IMR-90 (cell line): ENCODE measurements around the gene SOX9. TPM values are rescaled to one million over a fixed set of nuclear protein-coding genes. Genes with fewer than 3 reads are reported as not detected.

Experiments used
- ATAC-seq: fragments of 200-7000 bp; cut with Tn5 transposase; 2 replicates; pipeline ENCODE4 v1.9.1; 2020; ENCODE audit warnings: low read depth, mild to moderate bottlenecking, moderate library complexity
- BruUV-seq: library from RNA; stranded (reverse); fragments of 400-500 nt; replicated peaks from 2 replicates; lab custom pipeline; 2021; lab: Mats Ljungman, UMichigan
- CTCF ChIA-PET: fragments of 300-600 bp; formaldehyde crosslinking; extraction: SDS; loops from one replicate; lab custom pipeline; 2021; ENCODE audit warnings: antibody characterized with exemption; lab: Yijun Ruan, JAX
- POLR2A ChIA-PET: fragments of 300-600 bp; sonication (Branson Sonifier 250); formaldehyde crosslinking; loops from one replicate; lab custom pipeline; 2022; ENCODE audit warnings: antibody characterized with exemption; ENCODE audit not compliant: unreplicated experiment; lab: Charles Lee
- DNase-seq: peaks from one replicate; pipeline ENCODE4 v3.0.0; 2013
- H2AFZ ChIP-seq: replicated peaks from 2 replicates; pipeline ENCODE3; 2013; ENCODE audit warnings: low read length, mild to moderate bottlenecking; ENCODE audit not compliant: poor library complexity
- H2AK5ac ChIP-seq: 2 replicates; pipeline ENCODE4 v1.6.1; 2013; ENCODE audit warnings: low read depth, low read length, inconsistent platforms
- H2AK9ac ChIP-seq: replicated peaks from 2 replicates; pipeline ENCODE3; 2013; ENCODE audit warnings: mild to moderate bottlenecking, low read depth, low read length, moderate library complexity; ENCODE audit not compliant: poor library complexity
- H2BK120ac ChIP-seq: 2 replicates; pipeline ENCODE4 v1.6.1; 2013; ENCODE audit warnings: low read depth, low read length, inconsistent platforms
- H2BK15ac ChIP-seq: 3 replicates; pipeline ENCODE4 v1.6.1; 2013; ENCODE audit warnings: low read depth, low read length, inconsistent platforms
- H2BK20ac ChIP-seq: 2 replicates; pipeline ENCODE4 v1.6.1; 2013; ENCODE audit warnings: low read depth, mild to moderate bottlenecking, inconsistent platforms, low read length, moderate library complexity
- H2BK5ac ChIP-seq: 2 replicates; pipeline ENCODE4 v1.6.1; 2013; ENCODE audit warnings: mild to moderate bottlenecking, low read depth, low read length, inconsistent platforms; ENCODE audit not compliant: poor library complexity, severe bottlenecking
- H3K14ac ChIP-seq: replicated peaks from 2 replicates; pipeline ENCODE4 v1.6.1; 2013; ENCODE audit warnings: low read depth, low read length, inconsistent platforms
- H3K18ac ChIP-seq: 2 replicates; pipeline ENCODE4 v1.6.1; 2013; ENCODE audit warnings: low read depth, low read length, control low read depth
- H3K23ac ChIP-seq: 2 replicates; pipeline ENCODE4 v1.6.1; 2013; ENCODE audit warnings: low read depth, low read length, inconsistent platforms
- H3K27ac ChIP-seq: 2 replicates; pipeline ENCODE4 v1.5.1; 2013; ENCODE audit warnings: mild to moderate bottlenecking, control low read depth, low read length; ENCODE audit not compliant: insufficient read depth
- H3K27me3 ChIP-seq: 2 replicates; pipeline ENCODE4 v1.6.1; 2013; ENCODE audit warnings: low read length; ENCODE audit not compliant: control insufficient read depth, insufficient read depth
- H3K36me3 ChIP-seq: 2 replicates; pipeline ENCODE4 v1.6.1; 2013; ENCODE audit warnings: low read length, mixed read lengths; ENCODE audit not compliant: control insufficient read depth, insufficient read depth
- H3K4ac ChIP-seq: 2 replicates; pipeline ENCODE4 v1.6.1; 2013; ENCODE audit warnings: low read depth, low read length, inconsistent platforms
- H3K4me1 ChIP-seq: 2 replicates; pipeline ENCODE4 v1.6.1; 2013; ENCODE audit warnings: low read length, mixed read lengths; ENCODE audit not compliant: control insufficient read depth, insufficient read depth
- H3K4me2 ChIP-seq: 2 replicates; pipeline ENCODE4 v1.6.1; 2013; ENCODE audit warnings: low read depth, mild to moderate bottlenecking, control low read depth, low read length, moderate library complexity
- H3K4me3 ChIP-seq: 2 replicates; pipeline ENCODE4 v1.5.1; 2013; ENCODE audit warnings: low read depth, mild to moderate bottlenecking, control low read depth, low read length, moderate library complexity; ENCODE audit not compliant: insufficient read depth
- H3K56ac ChIP-seq: 2 replicates; pipeline ENCODE4 v1.6.1; 2013; ENCODE audit warnings: low read length, inconsistent platforms; ENCODE audit not compliant: insufficient read depth; ENCODE audit errors: extremely low read depth
- H3K79me1 ChIP-seq, 2 experiments: 2 replicates each; pipeline ENCODE4 v1.6.1; 2013; ENCODE audit warnings: low read length in 2 of 2, inconsistent platforms in 1 of 2, low read depth in 1 of 2
- H3K9ac ChIP-seq: 2 replicates; pipeline ENCODE4 v1.6.1; 2013; ENCODE audit warnings: low read depth, low read length, control low read depth
- H3K9me1 ChIP-seq: 2 replicates; pipeline ENCODE4 v1.6.1; 2013; ENCODE audit warnings: low read length, inconsistent platforms; ENCODE audit not compliant: insufficient read depth
- H3K9me3 ChIP-seq: 2 replicates; pipeline ENCODE4 v1.6.1; 2013; ENCODE audit warnings: low read length; ENCODE audit not compliant: control insufficient read depth, insufficient read depth
- H4K20me1 ChIP-seq: 2 replicates; pipeline ENCODE4 v1.6.1; 2013; ENCODE audit warnings: low read length, inconsistent platforms; ENCODE audit not compliant: insufficient read depth
- H4K5ac ChIP-seq: 2 replicates; pipeline ENCODE4 v1.6.1; 2013; ENCODE audit warnings: mild to moderate bottlenecking, low read depth, low read length, control low read depth
- H4K8ac ChIP-seq, 2 experiments: 2 replicates each; pipeline ENCODE4 v1.6.1; 2013; ENCODE audit warnings: low read depth in 2 of 2, low read length in 2 of 2, control low read depth in 1 of 2, inconsistent platforms in 1 of 2
- H4K91ac ChIP-seq: 2 replicates; pipeline ENCODE4 v1.6.1; 2013; ENCODE audit warnings: low read depth, low read length, inconsistent platforms; ENCODE audit not compliant: insufficient read depth
- CEBPB ChIP-seq: IDR thresholded peaks from 2 replicates; pipeline ENCODE4 v1.6.1; 2012; ENCODE audit warnings: low read depth, low read length, improper control_type of control experiment
- RAD21 ChIP-seq: IDR thresholded peaks from 2 replicates; pipeline ENCODE4 v1.6.1; 2012; ENCODE audit warnings: low read length, improper control_type of control experiment
- SMC3 ChIP-seq: fragments of 150-350 bp; IDR thresholded peaks from 2 replicates; pipeline ENCODE4 v1.6.1; 2016; ENCODE audit warnings: low read depth, mild to moderate bottlenecking, antibody characterized with exemption, low read length, moderate library complexity
- WGBS, 2 experiments: methylation state at CpG; one replicate each; pipeline versions ENCODE4 v1.1.5 to v1.1.7; 2013; ENCODE audit warnings: missing lambda C conversion rate in 2 of 2; ENCODE audit not compliant: insufficient read length in 1 of 2; ENCODE audit errors: extremely low coverage in 2 of 2; 5-methylcytosine and 5-hydroxymethylcytosine counted together
- dilution Hi-C: fragments of 300-500 bp; cut with HindIII; formaldehyde crosslinking; loops from one replicate; pipeline ENCODE4 v1.14.3; 2018; ENCODE audit warnings: low sequenced_read_pairs; ENCODE audit not compliant: unreplicated experiment
- in situ Hi-C: fragments of 300-500 bp; cut with MboI; formaldehyde crosslinking; loops from 3 replicates; pipeline ENCODE4 v1.14.3; 2019; ENCODE audit warnings: low sequenced_read_pairs, inconsistent platforms, mixed read lengths
- intact Hi-C: fragments of 100-400 bp; cut with micrococcal nuclease; formaldehyde crosslinking; loops from 2 replicates; pipeline ENCODE4 v1.10.0; 2022
- polyA plus RNA-seq, 3 experiments: library from polyadenylated mRNA; depleted of rRNA; stranded (reverse); fragments of >200 nt; gene quantifications; 2 replicates each; pipeline ENCODE4 v1.2.3, GENCODE V29; 2012; ENCODE audit warnings: low replicate concordance in 1 of 3
- total RNA-seq: library from RNA; depleted of rRNA; stranded (reverse); fragments of >200 nt; gene quantifications from 2 replicates; pipeline ENCODE4 v1.2.3, GENCODE V29; 2012

Gene SOX9
- total and polyA plus RNA-seq, 2 of the 4 experiments (the other 2 are of a cell fraction) = 4.1 to 12.7 TPM

DNA sequence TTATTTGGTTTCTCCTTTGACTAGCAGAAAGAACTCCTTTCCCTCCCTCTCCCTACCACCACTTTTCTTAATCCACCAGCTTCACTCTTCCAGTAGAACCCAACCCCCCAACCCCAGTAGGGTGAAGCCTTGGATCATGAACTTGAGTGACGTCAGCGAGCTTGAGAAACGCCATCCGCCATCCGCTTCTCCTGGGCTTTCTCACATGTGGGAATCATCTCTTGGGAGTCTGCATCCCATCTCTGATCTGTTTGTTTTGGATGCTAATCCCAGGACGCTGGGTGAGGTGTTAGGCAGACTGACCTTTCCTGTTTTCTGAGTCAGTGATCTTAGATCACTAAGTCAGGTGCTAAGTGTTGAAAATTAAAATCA, 16.0 kb upstream of the SOX9 start:
- no peaks in the 10 kb centered on the region for H3K9me3 ChIP-seq
- no peak overlapping the region for H4K8ac ChIP-seq
- H3K4me2 ChIP-seq = no peak overlapping the region
- H2BK120ac ChIP-seq = no peak overlapping the region
- no peak overlapping the region for H2BK20ac ChIP-seq
- no peak overlapping the region for H2AK5ac ChIP-seq
- H3K18ac ChIP-seq = no peak overlapping the region
- H2AFZ ChIP-seq = no peak overlapping the region
- no peak overlapping the region for H3K4ac ChIP-seq
- H2BK5ac ChIP-seq = no peak overlapping the region
- H4K5ac ChIP-seq = no peak overlapping the region
- TF ChIP-seq SMC3 = no peak
- TF ChIP-seq RAD21 = no peak
- TF ChIP-seq CEBPB = no peak
- H3K4me1 ChIP-seq = peaks cover 3% of the 10 kb centered on the region
- no peaks in the 10 kb centered on the region for H3K79me1 ChIP-seq
- H4K91ac ChIP-seq = no peak overlapping the region
- H3K9ac ChIP-seq = no peak overlapping the region
- H3K56ac ChIP-seq = no peak overlapping the region
- ChIA-PET CTCF (no interaction called here), POLR2A (interaction anchor here (0.6 kb wide), 1 partner anchor 19 kb away, joined by 5 read pairs; no protein-coding TSS in a partner anchor)
- no peaks in the 10 kb centered on the region for H3K27me3 ChIP-seq
- no peak overlapping the region for H3K23ac ChIP-seq
- intact Hi-C loops = no loop called here
- WGBS, 2 experiments = 63% methylated on average over 1 of the region's 6 CpGs; no CpG with 5 or more reads in 1 of the 2 experiments
- H3K9me1 ChIP-seq = no peaks in the 10 kb centered on the region
- ATAC-seq (no peak), DNase-seq (no peak)
- BruUV-seq = no TSS peak
- no peak overlapping the region for H3K4me3 ChIP-seq
- in situ Hi-C loops = loop anchor here (10.0 kb wide), 1 partner anchor 620 kb away; no protein-coding TSS in a partner anchor
- dilution Hi-C loops = no loop called here
- no peak overlapping the region for H2AK9ac ChIP-seq
- no peak overlapping the region for H3K14ac ChIP-seq
- no peaks in the 10 kb centered on the region for H4K20me1 ChIP-seq
- H2BK15ac ChIP-seq = no peak overlapping the region
- H3K27ac ChIP-seq = no peak overlapping the region
- no peaks in the 10 kb centered on the region for H3K36me3 ChIP-seq
